Pancreas (tissue), 10 donors: ENCODE data around the gene IGFBP2. TPM values are rescaled to one million over a fixed set of nuclear protein-coding genes. Genes with fewer than 3 reads are reported as not detected.
A peak's percentile ranks its signal among the peaks of the same experiment; 100 is the strongest.

Experiments
- ATAC-seq, 4 donors: fragments of 200-7000 bp; cut with Tn5 transposase; one replicate each; pipeline versions ENCODE4 v1.8.0 to v1.9.1; 2020; ENCODE audit warnings: mild to moderate bottlenecking in 4 of 4, moderate library complexity in 4 of 4
- DNase-seq, 6 donors: peaks; one replicate each; pipeline ENCODE4 v3.0.0-alpha.2; 2020
- FAIRE-seq: peaks from 2 replicates; lab custom pipeline; 2012; peaks lifted over from hg19 to GRCh38; lab: Jason Lieb, UNC
- H3K27ac ChIP-seq, 4 donors: fragments of 200-600 bp; sonication (generic); 1 replicate in 3 of 4; 2 replicates in 1 of 4; pipeline versions ENCODE4 v1.5.0 to v1.8.0; 2020
- H3K27me3 ChIP-seq, 4 donors: fragments of 200-600 bp; one replicate each; pipeline ENCODE4 v1.8.0; 2021
- H3K36me3 ChIP-seq, 3 donors: fragments of 200-600 bp; sonication (generic) in 1 of 3; one replicate each; pipeline versions ENCODE4 v1.5.0 to v1.8.0; 2020 to 2021
- H3K4me1 ChIP-seq, 3 donors: fragments of 200-600 bp; one replicate each; pipeline ENCODE4 v1.8.0; 2021
- H3K4me3 ChIP-seq, 4 donors: fragments of 200-600 bp; sonication (generic) in 2 of 4; one replicate each; pipeline versions ENCODE4 v1.5.0 to v1.8.0; 2020 to 2021
- H3K9me3 ChIP-seq, 4 donors: fragments of 200-600 bp; one replicate each; pipeline ENCODE4 v1.8.0; 2021
- CTCF ChIP-seq, 4 donors: fragments of 200-600 bp; sonication (generic) in 3 of 4; IDR thresholded peaks; one replicate each; pipeline versions ENCODE4 v1.5.0 to v1.8.0; 2021; ENCODE audit warnings: antibody characterized with exemption in 4 of 4
- WGBS, 2 donors: extraction: QIAGEN DNeasy Blood & Tissue Kit; methylation state at CpG; one replicate each; pipeline ENCODE4 v1.1.7; 2013; 5-methylcytosine and 5-hydroxymethylcytosine counted together
- intact Hi-C, 3 donors: fragments of 100-400 bp; cut with DNase I; formaldehyde crosslinking; loops; one replicate each; pipeline versions ENCODE4 v1.11.1 to v1.14.2; 2022
- polyA plus RNA-seq, 2 donors: library from polyadenylated mRNA; stranded (reverse); fragments of 200-250 nt; gene quantifications; one replicate each; pipeline ENCODE4 v1.2.3, GENCODE V29; 2013
- total RNA-seq, 6 donors: library from RNA; stranded (reverse); fragmentation: NEBNext Ultra II Directional in 4 of 6; extraction: Animal tissue kit (Norgen Biotek cat#: 25700) in 4 of 6; gene quantifications; one replicate each; pipeline versions ENCODE4 v1.2.1 to v1.2.4, GENCODE V29; 2021 to 2023
- donor health status: healthy with polysubstance abuse.
- donor health status: DM: no; HTN: no; CAD: no; lungs with moderate emphysema.
- donor health status: DM: no; HTN: no; CAD: no.
- donor health status: control.
- donor health status: control.
- donor health status: Bipolar disorder and iron deficiency.
- donor health status: DM: yes; HTN: yes; CAD: no.
- donor health status: DM: no; HTN: no; CAD: no.
- donor health status: DM: no; HTN: no; CAD: no.
- donor health status: DM: yes; HTN: yes; CAD: no.

The IGFBP2 gene
- total and polyA plus RNA-seq, 8 donors, result 43.1 to 211 (median 123) TPM

DNA sequence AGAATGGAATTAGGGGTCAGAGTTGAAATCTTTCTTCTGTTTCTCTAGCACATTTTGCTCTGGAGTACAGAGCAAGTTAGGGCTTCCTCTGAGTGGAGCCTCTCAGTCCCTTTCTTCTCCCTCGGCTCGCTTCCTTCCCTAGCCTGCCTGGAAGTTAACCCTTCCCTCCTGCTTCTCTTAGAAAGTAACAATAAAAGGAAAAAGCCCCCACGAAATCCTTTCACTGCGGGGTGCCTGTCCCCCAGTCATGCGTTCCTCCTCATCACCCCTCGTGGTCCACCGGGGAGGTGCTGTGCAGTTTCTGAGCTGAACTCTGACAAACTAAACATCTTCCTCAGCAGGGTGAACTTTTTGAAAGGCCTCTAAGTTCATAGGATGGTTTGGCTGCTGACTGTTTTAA is 2.0 kb downstream of the IGFBP2 start:
- Histone ChIP-seq H3K4me1 (peaks cover 7 to 22% (median 14%) of the 10 kb centered on the region in 3 donors), H3K4me3 (peak overlapping the region; percentile 37 to 69 (median 56)), H3K36me3 (no peaks in the 10 kb centered on the region), H3K27ac (peak overlapping the region in 3 of 4 donors; percentile 19 to 73 (median 63)), H3K27me3 (no peaks in the 10 kb centered on the region), H3K9me3 (no peaks in the 10 kb centered on the region)
- no peak for TF ChIP-seq CTCF (IDR thresholded peaks at IDR 0.05)
- ATAC-seq (no peak), DNase-seq (no peak), FAIRE-seq (no peak)
- intact Hi-C loops, result no loop called here
- WGBS, 2 donors, result 9 to 15% methylated on average over 7 of the region's 7 CpGs

- no peaks in the 10 kb centered on the region for H3K9me3 ChIP-seq
- H3K27ac ChIP-seq, result peak overlapping the region in 3 of 4 donors; percentile 8 to 73 (median 63)
- H3K4me3 ChIP-seq, result peak overlapping the region in 2 of 4 donors; percentile 68 to 69
- DNase-seq, result peak in 1 of 6 donors; percentile 52
- no peak for TF ChIP-seq CTCF (IDR thresholded peaks at IDR 0.05)
- H3K36me3 ChIP-seq, result no peaks in the 10 kb centered on the region
- H3K27me3 ChIP-seq, result no peaks in the 10 kb centered on the region
- 26 to 27% methylated on average over 18 of the region's 18 CpGs for WGBS, 2 donors
- peaks cover 7 to 22% (median 14%) of the 10 kb centered on the region in 3 donors for H3K4me1 ChIP-seq
- intact Hi-C loops, result no loop called here
- no peak for FAIRE-seq
- ATAC-seq, result peak in 3 of 4 donors; percentile 2 to 25 (median 10)
Observed at GRCh38 chr2:216635701-216636550, 2.7 kb downstream of the IGFBP2 start.

DNA sequence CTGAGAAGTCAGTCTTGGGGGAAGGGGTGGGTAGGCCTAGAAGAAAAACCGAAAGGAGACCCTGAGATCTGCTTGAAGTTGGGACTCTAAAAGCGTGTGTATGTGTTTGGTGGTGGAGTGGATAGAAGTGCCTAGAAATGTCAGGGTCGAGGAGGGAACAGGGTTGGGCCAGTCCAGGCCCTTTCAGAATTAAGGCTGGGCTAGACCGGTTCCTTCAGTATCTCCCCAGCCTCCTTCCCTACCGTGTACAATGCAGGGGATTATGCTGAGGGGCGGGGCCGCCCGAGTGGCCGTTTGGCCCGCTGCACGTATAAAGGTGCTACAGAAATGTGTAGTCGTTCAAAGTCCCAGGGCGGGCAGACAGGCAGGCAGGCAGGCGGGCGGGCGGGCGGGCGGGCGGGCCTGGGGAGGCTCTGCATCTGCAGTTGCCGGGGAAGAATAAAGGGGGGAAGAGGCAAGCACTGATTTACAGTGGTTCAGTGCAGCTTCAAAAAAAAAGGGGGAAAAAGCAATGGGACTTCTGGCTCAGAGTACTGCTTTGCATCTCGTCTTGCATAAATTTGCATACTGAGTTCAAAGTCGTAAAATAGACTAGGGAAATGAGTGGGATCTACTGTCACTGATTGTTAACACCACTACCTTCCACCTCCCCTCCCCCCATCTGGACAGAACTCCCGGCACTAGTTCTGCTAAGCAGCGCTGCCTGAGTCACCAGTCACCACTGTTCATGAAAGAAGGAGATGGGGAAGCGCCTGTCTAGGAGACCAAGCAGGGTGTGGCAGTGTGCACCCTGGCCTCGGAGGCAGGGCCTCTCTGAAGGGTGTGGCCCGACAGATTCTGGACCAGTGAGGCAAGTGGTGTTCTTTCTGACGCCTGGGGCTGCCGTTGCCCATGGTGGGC is 3.6 kb downstream of the IGFBP2 start:
- intact Hi-C loops, result no loop called here
- no peaks in the 10 kb centered on the region for H3K36me3 ChIP-seq
- no peak for TF ChIP-seq CTCF (IDR thresholded peaks at IDR 0.05)
- ATAC-seq (peak; percentile 47 to 69 (median 56)), DNase-seq (peak in 5 of 6 donors; percentile 51 to 79 (median 62)), FAIRE-seq (no peak)
- WGBS, 2 donors, result 24 to 25% methylated on average over 29 of the region's 29 CpGs
- H3K4me3 ChIP-seq, result peak overlapping the region in 2 of 4 donors; percentile 68 to 69
- no peaks in the 10 kb centered on the region for H3K27me3 ChIP-seq
- peaks cover 7 to 22% (median 14%) of the 10 kb centered on the region in 3 donors for H3K4me1 ChIP-seq
- H3K9me3 ChIP-seq, result no peaks in the 10 kb centered on the region
- peak overlapping the region; percentile 8 to 73 (median 36) for H3K27ac ChIP-seq

DNA sequence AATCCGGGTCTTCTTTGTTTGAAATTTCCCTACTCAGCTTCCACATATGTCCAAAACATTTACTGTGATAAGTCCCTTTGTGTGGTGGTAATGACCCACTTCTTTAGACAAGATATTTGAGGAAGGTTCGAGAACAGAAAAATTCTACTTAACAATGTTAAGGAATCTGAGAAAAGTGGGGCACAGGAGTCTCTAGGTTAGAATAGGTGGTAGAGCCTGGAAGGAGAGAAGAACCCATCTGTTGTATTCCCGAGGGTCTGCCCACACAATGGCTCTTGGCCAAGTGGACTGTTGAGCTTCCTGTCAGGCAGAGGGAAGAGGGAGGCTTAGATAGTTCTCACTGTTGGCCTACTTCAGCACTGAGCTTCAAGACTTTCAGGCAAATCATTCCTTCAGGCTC is 4.3 kb downstream of the IGFBP2 start:
- intact Hi-C loops, result no loop called here
- DNase-seq (no peak), FAIRE-seq (no peak), ATAC-seq (no peak)
- 43% methylated on average over 3 of the region's 3 CpGs for WGBS, 2 donors
- TF ChIP-seq CTCF (IDR thresholded peaks at IDR 0.05), result no peak
- no peak overlapping the region for H3K4me3 ChIP-seq
- no peaks in the 10 kb centered on the region for H3K9me3 ChIP-seq
- H3K27me3 ChIP-seq, result no peaks in the 10 kb centered on the region
- H3K27ac ChIP-seq, result peak overlapping the region in 3 of 4 donors; percentile 10 to 73 (median 63)
- peaks cover 7 to 22% (median 14%) of the 10 kb centered on the region in 3 donors for H3K4me1 ChIP-seq
- H3K36me3 ChIP-seq, result no peaks in the 10 kb centered on the region
